CD4-positive, alpha-beta T cell treated with Interleukin-17A for 1 hour (primary cell): ENCODE data around the gene CRYM.
A peak's percentile ranks its signal among the peaks of the same experiment; 100 is the strongest.
"Not testable (repeated sequence)": the region's sequence is repeated elsewhere in the genome, so short reads cannot be mapped to it uniquely, and the experiment has no call there.

ENCODE experiments used
- DNase-seq: peaks from one replicate; pipeline ENCODE4 v3.0.0-alpha.2; 2020

The CRYM gene

DNA sequence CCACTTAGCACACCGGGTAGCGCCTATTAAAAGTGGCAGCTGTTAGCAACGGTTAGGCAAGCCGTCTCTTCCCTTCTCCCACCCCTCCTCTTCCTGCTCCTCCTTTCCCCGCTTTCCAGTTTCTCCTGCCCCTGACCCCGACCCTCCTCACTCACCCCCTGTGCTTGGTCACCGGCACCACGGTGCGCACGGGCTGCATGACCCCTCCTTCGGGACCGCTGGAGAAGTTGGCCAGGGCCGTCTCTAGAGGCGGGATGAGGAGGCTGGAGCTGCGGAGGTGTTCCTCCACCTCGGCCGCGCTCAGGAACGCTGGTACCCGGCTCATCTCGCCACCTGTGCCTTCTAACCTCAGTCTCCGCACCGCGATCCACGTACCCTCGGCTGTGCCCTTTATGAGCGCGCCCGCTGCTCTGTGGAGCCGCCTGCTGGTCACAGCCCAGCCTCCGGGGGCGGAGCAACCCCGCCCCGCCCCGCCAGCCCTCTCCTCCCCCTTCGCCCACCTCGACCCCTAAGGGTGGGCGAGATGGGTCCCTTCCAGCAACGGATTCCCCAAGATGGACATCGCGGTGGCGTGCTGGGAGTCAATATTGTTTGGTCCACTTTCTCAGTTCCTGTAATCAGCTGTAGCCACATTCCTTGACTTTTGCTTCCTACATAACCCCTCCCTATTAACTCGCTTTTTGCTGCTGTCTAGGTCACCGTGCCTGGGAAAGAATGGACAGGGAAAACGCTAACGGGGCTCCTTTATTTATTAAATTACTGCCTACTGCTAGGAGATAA is at the start of gene CRYM:
CRYM (minus strand) TSS at position 364 of the 780 bp plus-strand sequence; CDS start at position 325, 39 bp downstream.
- DNase-seq, result no peak

DNA sequence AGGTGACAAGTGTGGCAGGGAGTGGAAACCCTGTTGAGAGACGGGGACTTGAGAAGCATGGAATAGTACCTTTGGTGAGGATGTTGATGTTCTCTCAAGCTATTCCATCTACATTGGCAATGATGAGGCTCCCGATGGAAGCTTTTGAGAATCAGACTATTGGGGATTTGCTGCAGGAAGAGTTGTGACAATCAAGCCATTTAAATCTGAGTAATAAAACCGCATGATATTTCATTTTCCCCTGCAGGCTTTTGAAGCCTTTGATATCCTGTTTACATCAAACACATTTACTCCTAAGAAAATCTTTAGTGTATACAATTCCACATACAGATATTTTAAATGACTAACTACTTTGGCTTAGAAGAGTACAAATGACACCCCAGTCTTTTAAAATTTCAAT is 49.0 kb upstream of the CRYM start:
- DNase-seq, result no peak

DNA sequence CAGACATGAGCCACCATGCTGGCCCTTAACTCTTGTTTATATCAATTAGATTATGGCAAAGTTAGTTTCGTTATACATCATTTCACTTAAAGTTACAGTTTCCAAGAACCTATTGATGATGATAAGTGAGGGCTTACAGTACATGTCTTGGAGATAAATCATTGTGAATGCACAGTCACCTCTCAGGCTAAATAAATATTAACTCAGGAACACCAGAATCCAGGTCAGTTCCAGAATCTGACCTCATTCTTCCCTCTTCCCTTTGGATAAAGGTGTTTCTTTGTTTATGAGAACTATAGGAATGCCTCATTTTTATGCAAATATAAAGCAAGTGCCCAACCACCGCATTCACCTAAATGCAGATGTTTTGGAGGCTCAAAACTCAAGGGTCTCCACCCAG is 48.4 kb upstream of the CRYM start:
- DNase-seq, result no peak

DNA sequence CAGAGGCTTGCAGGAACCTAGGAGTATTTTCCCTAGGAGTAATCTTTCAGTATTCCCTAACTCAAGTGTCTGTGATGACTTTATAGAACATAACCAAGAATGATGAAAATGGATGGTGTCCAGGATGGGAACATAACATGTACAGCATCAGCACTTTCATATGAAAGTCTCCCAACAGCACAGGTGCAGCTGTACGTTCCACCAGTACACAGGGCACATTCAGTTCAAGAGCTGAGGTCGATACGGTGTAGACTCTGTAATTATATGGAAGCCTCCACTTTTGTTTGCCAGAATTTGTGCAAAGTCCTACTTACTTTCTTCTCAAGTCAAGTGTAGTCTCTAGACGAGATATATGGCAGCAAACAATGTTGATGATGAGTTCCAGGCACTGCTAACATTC is 46.2 kb upstream of the CRYM start:
- DNase-seq, result no peak

DNA sequence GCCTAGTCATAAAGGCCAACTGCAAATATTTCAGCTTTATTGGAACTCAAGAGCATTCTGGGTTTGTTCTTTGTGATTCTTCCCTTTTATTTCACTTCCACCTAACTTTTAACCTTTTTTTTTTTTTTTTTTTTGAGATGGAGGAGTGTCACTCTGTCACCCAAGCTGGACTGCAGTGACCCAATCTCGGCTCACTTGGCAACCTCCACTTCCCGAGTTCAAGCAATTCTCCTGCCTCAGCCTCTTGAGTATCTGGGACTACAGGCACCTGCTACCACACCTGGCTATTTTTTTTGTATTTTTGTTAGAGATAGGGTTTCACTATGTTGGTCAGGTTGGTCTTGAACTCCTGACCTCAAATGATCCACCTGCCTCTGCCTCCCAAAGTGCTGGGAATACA is 44.2 kb upstream of the CRYM start:
- DNase-seq, result not testable (repeated sequence)

DNA sequence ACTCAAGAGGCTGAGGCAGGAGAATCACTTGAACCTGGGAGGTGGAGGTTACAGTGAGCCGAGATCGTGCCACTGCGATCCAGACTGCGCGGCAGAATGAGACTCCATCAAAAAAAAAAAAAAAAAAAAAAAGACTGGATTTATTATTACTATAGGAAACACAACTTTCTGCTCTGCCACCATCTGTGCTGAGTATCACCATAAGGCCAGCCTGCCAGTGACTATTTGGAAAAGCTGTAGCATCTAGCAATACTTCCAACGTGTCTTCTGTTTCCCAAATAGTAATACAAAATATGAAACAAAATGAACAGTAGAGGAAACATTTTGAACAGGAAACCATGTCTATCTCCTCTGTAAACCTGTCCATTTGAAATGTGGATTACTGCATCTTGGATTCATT is 43.6 kb upstream of the CRYM start:
- DNase-seq, result no peak

DNA sequence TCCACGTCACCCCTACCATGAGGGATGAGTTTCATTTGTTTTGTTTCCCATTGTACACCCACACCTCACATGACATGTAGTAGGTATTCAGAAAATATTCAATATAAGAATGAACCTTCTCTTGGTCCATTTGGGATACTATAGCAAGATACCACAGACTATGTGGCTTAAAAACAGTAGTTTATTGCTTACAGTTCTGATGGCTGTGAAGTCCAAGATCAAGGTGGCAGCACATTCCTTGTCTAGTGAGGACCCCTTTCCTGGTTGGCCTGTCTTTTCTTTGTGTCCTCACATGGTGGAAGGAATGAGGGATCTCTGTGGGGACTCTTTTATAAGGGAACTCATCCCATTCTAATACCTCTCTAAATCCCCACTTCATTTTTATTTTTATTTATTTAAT is 36.2 kb upstream of the CRYM start:
- no peak for DNase-seq

DNA sequence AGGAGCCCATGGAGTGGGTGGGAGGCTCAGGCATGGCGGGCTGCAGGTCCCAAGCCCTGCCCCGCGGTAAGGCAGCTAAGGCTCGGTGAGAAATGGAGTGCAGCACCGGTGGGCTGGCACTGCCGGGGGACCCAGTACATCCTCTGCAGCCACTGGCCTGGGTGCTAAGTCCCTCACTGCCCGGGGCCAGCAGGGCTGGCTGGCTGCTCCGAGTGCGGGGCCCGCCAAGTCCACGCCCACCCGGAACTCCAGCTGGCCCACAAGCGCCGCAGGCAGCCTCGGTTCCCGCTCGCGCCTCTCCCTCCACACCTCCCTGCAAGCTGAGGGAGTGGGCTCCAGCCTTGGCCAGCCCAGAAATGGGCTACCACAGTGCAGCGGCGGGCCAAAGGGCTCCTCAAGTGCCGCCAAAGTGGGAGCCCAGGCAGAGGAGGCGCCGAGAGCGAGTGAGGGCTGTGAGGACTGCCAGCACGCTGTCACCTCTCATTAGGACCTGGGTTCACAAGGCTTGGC is 34.8 kb upstream of the CRYM start:
- not testable (repeated sequence) for DNase-seq

DNA sequence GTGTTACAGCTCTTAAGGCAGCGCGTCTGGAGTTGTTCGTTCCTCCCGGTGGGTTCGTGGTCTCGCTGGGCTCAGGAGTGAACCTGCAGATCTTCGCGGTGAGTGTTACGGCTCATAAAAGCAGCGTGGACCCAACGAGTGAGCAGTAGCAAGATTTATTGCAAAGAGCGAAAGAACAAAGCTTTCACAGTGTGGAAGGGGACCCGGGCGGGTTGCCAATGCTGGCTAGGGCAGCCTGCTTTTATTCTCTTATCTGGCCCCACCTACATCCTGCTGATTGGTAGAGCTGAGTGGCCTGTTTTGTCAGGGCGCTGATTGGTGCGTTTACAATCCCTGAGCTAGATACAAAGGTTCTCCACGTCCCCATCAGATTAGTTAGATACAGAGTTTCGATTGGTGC is 34.0 kb upstream of the CRYM start:
- not testable (repeated sequence) for DNase-seq

DNA sequence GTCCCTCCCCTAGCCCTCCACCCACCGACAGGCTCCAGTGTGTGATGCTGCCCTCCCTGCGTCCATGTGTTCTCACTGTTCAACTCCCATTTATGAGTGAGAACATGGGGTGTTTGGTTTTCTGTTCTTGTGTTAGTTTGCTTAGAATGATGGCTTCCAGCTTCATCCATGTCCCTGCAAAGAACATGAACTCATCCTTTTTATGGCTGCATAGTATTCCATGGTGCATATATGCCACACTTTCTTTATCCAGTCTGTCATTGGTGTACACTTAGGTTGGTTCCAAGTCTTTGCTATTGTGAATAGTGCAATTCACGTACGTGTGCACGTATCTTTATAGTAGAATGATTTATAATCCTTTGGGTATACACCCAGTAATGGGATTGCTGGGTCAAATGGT is 28.6 kb upstream of the CRYM start:
- not testable (repeated sequence) for DNase-seq

DNA sequence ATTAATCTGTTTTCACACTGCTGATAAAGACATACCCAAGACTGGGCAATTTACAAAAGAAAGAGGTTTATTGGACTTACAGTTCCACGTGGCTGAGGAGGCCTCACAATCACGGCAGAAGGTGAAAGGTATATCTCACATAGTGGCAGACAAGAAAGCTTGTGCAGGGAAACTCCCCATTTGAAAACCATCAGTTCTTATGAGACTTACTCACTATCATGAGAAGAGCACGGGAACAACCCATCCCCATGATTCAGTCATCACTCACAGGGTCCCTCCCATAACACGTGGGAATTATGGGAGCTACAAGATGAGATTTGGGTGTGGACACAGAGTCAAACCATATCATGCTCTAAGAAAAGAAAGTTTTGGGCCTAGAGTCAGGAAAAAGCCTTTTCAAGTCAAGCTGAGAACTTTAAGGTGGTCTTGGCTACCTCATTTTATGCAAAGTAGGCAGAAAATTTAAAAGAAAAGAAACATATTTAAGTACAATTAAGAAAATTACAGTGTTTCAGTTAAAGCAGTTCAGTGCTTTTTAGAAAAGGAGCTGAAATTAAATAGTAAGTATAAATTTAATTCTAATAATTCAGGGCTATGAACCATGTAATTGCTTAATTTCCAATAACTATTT is 24.9 kb upstream of the CRYM start:
- no peak for DNase-seq

DNA sequence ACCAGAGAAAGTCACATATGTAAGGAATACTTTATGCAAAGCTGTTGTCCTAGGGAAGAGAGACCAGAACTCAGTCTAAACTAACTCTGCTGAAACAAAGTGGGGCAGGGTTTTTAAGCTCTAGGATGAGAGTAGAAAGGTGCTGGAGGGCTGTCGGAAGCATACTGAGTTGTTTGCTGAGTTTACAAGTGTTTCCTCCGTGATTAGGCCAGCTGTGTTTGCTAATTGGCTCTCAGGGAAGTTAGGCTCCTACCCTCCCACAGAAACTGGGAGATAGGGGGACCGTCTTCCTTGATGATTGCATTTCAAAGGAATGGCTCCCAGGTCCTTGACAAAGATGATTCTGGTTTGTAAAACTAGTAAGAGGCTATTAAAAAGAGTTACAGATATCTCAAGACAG is 24.4 kb upstream of the CRYM start:
- DNase-seq, result no peak

DNA sequence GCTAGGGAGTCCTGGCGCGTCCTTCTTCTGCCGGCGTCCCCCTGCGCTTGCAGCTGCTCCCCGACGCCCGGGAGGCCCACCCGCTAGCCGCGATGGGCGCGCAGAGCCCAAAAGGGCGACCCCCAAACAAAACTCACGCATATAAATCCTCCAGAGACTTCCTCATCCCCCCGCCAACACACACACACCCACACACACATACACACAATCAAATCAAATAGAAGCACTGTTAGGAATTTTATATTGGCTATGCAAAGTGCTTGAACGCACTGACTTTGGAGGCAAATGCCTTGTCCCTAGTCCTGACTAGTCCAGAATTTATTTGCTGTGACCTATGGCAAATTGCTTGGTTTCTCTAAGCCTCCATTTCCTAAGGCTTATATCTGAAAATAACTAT is 23.8 kb upstream of the CRYM start:
- DNase-seq, result no peak

DNA sequence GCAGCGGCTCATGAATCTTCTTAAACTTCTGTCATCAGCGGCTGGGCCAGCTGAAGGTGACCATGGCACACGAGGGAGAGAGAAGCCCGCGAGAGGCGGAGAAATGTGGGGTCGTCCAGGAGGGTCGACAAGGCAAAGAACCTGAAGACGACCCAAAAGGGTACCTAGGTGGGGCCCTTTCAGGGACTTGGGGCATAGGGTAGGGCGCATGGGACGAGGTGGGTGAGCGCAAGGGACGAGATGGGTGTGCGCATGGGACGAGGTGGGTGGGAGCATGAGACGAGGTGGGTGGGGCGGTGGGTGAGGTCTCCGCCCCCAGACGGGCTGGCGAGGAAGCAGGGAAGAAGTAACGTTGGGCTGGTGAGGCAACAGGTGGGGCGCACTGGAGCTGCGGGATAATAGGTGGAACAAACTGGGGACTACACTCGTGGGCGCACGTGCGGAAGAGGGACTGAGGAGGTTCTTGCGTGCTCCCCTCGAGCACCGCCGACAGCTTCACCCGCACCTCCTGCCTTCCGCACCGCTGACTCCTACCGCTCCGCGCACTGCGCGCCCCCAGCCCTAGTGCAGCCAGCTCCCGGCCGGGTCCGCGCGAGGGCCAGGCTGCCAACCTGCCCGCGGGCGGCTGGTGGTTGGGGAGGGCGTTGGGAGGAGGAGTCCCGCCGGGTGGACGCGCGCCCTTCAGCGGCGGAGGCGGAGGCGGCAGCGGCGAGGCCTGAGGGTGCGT is 23.2 kb upstream of the CRYM start:
- DNase-seq, result peak; percentile 13

DNA sequence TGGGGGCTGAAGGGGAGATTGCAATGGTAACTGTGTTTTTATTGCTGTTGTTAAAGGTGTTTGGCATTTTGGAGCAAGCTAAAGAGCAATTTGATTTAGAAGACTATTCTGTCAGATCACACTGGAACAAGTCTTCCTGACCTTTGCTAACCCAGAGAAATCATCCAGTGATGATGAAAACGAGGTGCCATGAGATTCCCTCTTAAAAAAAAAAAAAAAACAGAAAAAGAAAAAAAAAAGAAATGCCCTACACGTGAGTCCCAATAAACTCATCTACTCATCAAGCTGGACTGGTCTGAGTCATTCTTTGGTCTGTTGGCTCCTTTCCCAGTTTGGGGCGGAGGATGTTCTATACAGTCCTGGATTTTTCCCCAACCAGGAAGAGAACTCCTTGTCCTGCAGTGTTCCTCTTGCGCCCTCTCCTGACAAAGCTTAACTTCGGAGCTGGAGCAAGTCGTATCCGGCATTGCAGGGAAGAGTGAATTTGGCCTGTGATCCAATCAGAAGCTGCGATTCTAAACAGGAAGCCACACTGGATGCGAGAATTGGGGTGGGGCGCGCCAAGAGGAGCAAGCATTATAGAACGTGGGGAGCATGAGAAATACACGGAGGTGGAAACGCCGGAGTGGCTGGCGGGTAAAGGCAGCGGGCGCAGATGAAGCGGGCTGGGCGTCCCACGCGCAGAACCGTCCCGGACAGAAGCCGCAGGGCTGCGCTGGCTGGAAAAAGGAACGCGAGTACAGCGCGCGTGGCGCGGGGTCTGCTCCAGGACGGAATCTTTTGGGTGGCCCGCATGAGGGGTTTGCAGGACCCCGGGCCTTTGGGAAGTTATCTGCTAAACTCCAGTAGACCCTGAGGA is 22.4 kb upstream of the CRYM start:
- DNase-seq, result peak; percentile 43

DNA sequence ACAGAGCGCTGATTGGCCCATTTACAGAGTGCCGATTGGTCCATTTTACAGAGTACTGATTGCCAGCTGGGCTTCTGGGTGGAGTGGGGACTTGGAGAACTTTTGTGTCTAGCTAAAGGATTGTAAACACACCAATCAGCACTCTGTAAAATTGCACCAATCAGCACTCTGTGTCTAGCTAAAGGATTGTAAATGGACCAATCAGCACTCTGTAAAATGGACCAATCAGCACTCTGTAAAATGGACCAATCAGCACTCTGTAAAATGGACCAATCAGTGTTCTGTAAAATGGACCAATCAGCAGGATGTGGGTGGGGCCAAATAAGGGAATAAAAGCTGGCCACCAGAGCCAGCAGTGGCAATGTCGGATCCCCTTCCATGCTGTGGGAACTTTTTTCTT is 11.7 kb upstream of the CRYM start:
- DNase-seq, result not testable (repeated sequence)

DNA sequence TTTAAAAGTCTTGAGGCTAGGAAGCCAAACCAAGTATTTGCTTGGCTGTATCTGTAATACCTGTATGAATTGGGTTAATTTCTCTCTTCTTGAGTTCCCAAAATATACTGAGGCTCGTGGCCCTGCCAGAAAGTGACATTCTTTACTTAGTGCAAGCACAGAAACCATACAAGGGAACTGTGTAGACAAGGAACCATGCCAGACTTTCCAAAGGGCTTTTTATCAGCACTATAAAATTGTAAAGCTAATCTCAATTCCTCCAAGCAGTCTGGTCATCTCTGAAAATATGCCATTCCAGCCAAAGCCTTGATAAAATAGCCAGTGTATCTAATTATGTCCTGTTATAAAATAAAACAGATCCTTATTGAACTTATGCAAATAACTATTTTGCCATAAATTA is 7.2 kb upstream of the CRYM start:
- no peak for DNase-seq

DNA sequence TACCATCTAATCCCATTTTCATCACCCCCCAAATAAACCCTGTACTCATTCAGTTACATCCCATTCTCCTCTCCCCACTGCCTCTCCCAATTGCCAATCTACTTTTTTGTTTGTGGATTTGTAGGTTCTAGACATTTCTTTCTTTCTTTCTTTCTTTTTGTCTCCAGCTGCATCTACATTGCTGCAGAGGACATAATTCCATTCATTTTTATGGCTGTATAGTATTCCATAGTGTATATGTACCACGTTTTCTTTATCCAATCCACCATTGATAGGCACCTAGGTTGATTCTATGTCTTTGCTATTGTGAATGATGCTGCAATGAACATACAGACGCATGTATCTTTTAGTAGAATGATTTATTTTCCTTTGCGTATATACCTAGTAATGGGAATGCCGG is 6.3 kb upstream of the CRYM start:
- no peak for DNase-seq

DNA sequence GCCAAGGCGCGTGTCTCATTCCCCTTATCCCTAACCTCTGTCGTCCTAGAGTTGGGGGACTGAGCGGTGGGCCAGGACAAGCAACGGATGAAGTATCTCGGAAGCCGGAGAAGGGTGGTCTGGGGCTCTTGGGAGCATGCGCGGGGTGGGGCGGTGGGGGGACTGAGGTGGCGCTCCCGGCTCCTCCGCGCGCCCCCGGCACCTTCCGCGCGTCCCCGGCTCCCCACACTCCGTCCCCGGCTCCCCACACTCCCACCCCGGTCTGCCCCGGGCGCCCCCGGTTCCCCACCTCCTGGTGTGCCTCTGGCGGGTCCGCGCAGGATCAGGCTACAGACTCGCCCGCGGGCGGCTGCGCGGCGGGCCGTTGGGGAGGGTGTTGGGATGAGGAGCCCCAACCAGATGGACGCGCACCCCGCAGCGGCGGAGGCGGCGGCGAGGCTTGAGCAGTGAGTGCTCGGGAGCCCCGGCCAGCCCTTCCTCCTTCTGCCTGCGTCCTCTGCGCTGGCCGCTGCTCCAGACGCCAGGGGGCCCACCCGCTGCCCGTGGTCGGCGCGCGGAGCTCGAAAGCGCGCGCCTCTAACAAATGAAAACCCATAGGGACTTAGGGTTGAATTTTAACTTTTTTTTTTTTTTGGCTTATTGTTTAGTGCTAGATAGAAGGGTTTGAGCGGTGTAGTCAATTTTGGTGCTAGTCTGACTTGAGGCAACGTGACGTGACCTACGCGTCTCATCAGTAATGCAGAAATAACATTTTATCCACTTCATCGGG is 5.6 kb upstream of the CRYM start:
- no peak for DNase-seq

DNA sequence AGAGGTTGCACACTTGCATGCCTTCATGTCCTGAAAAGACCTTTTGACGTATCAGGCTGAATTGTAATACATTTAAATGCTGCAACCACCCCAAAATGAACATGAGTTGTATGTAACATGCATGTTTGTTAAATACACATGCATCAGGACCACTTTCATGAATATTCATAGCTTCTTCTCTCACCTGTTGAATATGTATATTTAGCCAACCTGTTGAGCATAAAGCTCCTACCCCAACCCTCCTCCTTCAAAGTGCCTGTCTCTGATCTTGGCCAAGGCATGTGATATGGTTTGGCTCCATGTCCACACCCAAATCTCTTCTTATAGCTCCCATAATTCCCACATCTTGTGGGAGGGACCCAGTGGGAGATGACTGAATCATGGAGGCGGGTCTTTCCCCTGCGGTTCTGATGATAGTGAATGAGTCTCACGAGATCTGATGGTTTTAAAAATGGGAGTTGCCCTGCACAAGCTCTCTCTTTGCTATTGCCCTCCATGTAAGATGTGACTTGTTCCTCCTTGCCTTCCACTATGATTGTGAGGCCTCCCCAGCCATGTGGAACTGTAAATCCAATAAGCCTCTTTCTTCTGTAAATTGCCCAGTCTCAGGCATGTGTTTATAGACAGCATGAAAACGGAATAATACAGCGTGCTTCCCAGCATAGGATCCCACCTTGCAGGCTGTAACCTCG is 3.8 kb upstream of the CRYM start:
- DNase-seq, result no peak

DNA sequence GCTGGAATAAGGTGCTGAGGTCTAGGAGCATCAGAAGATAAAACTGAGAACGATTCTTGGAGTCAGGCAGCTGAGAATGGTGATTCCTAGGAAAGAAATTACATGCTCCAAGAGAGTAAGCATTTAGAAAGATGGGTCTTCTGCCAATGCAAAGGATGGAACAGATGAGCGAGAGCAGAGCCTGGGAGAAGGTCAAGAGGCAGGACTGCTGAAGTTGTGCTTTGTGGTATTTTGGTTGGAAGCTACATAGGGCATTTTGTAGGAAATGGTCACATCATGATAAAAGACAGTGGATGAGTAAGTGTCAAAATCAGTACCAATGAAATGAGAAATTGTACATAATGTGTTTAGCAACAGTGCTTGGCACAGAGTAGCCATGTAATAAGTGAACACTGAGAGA is 1.4 kb upstream of the CRYM start:
- no peak for DNase-seq
